HG03575 (cell line): Measurements from ENCODE around the gene PNMA1.

Experiments
- ATAC-seq: cut with Tn5 transposase; IDR thresholded peaks from one replicate; pipeline ENCODE4 v1.9.1; 2021; ENCODE audit not compliant: unreplicated experiment, insufficient number of reproducible peaks, low FRiP score; ENCODE audit errors: extremely low read depth

The PNMA1 gene

GRCh38 chr14:73713803-73714655 lies at the start of gene PNMA1:
TSS of gene PNMA1 (minus strand) at chr14:73714384. CDS start at chr14:73713639, 745 bp downstream.
- ATAC-seq, result peak; percentile 34

- no peak for ATAC-seq
These were observed 49.2 kb upstream of the PNMA1 start for GRCh38 chr14:73763396-73763795.

- no peak for ATAC-seq
These were observed 48.2 kb upstream of the PNMA1 start for GRCh38 chr14:73762375-73762822.

GRCh38 chr14:73761618-73762355 lies 47.6 kb upstream of the PNMA1 start:
- no peak for ATAC-seq

GRCh38 chr14:73760598-73761586 lies 46.7 kb upstream of the PNMA1 start:
- ATAC-seq, result no peak

- ATAC-seq, result no peak
These were observed 45.8 kb upstream of the PNMA1 start for GRCh38 chr14:73759714-73760597.

GRCh38 chr14:73759183-73759713 lies 45.1 kb upstream of the PNMA1 start:
- ATAC-seq, result no peak

- ATAC-seq, result no peak
These were observed 44.4 kb upstream of the PNMA1 start for GRCh38 chr14:73758392-73759182.

- ATAC-seq, result no peak
These were observed 43.8 kb upstream of the PNMA1 start for GRCh38 chr14:73757876-73758391.

- no peak for ATAC-seq
These were observed 43.2 kb upstream of the PNMA1 start for GRCh38 chr14:73757381-73757780.

- no peak for ATAC-seq
These were observed 41.3 kb upstream of the PNMA1 start for GRCh38 chr14:73755434-73756014.

- no peak for ATAC-seq
These were observed 40.8 kb upstream of the PNMA1 start for GRCh38 chr14:73754911-73755360.

- ATAC-seq, result no peak
These were observed 40.0 kb upstream of the PNMA1 start for GRCh38 chr14:73753887-73754795.

GRCh38 chr14:73753124-73753886 lies 39.1 kb upstream of the PNMA1 start:
- ATAC-seq, result no peak
